Sigmoid colon (tissue), 7 donors: ENCODE data around the gene KIF19. TPM values are rescaled to one million over a fixed set of nuclear protein-coding genes. Genes with fewer than 3 reads are reported as not detected.

ENCODE experiments used
- DNase-seq: peaks from one replicate; pipeline ENCODE4 v3.0.0-alpha.2; 2019
- H3K27ac ChIP-seq, 4 donors: fragments of 200-600 bp; sonication (generic); one replicate each; pipeline ENCODE4 v1.5.1; 2016 to 2019; ENCODE audit warnings: mild to moderate bottlenecking in 1 of 4
- H3K27me3 ChIP-seq, 3 donors: fragments of 200-600 bp; sonication (generic); one replicate each; pipeline ENCODE4 v1.5.1; 2019; ENCODE audit warnings: mild to moderate bottlenecking in 1 of 3
- H3K36me3 ChIP-seq, 4 donors: fragments of 200-600 bp; sonication (generic); one replicate each; pipeline ENCODE4 v1.5.1; 2016 to 2019
- H3K4me1 ChIP-seq, 4 donors: fragments of 200-600 bp; sonication (generic); one replicate each; pipeline ENCODE4 v1.5.1; 2017 to 2019
- H3K4me3 ChIP-seq, 4 donors: fragments of 200-600 bp; sonication (generic); one replicate each; pipeline ENCODE4 v1.5.1; 2017 to 2019; ENCODE audit warnings: mild to moderate bottlenecking in 2 of 4, moderate library complexity in 1 of 4
- H3K9me3 ChIP-seq, 4 donors: fragments of 200-600 bp in 3 of 4; sonication (generic) in 3 of 4; one replicate each; pipeline versions ENCODE4 v1.5.1 to v1.6.1; 2013 to 2019
- EP300 ChIP-seq, 4 donors: sonication (generic); formaldehyde crosslinking; IDR thresholded peaks; one replicate each; pipeline ENCODE4 v1.6.1; 2017; ENCODE audit warnings: antibody characterized with exemption in 4 of 4
- POLR2A ChIP-seq, 2 donors: fragments of 450-650 bp; IDR thresholded peaks; one replicate each; pipeline ENCODE4 v1.6.1; 2016; ENCODE audit warnings: antibody characterized with exemption in 2 of 2, mild to moderate bottlenecking in 2 of 2, moderate library complexity in 2 of 2
- POLR2AphosphoS5 ChIP-seq, 4 donors: sonication (generic); formaldehyde crosslinking; IDR thresholded peaks; one replicate each; pipeline ENCODE4 v1.6.1; 2017; ENCODE audit warnings: antibody characterized with exemption in 4 of 4
- WGBS, 2 donors: extraction: QIAGEN DNeasy Blood & Tissue Kit; methylation state at CpG; one replicate each; pipeline ENCODE4 v1.1.7; 2013; 5-methylcytosine and 5-hydroxymethylcytosine counted together
- intact Hi-C: fragments of 100-400 bp; cut with DNase I; formaldehyde crosslinking; loops from one replicate; pipeline ENCODE4 v1.15.1; 2023
- polyA plus RNA-seq, 3 donors: library from polyadenylated mRNA; stranded (reverse); fragments of 200-250 nt; gene quantifications; one replicate each; pipeline ENCODE4 v1.2.3, GENCODE V29; 2013
- total RNA-seq, 4 donors: library from RNA; depleted of rRNA; stranded (reverse); fragments of >200 nt; gene quantifications; one replicate each; pipeline ENCODE4 v1.1.0, GENCODE V29; 2016
- TF ChIP-seq, protein P1 (sequence below), 4 experiments: fragments of 450-650 bp in 3 of 4; fragments of 200-600 bp in 1 of 4; IDR thresholded peaks; one replicate each; pipeline ENCODE4 v1.5.1; 2016 to 2019; ENCODE audit warnings: antibody characterized with exemption in 4 of 4, mild to moderate bottlenecking in 3 of 4, moderate library complexity in 2 of 4
- donor health status: healthy with polysubstance abuse.
- donor health status: Bipolar disorder and iron deficiency.
- donor health status: healthy.

Gene KIF19
- total and polyA plus RNA-seq, 7 donors: 0.36 to 3.3 (median 0.80) TPM; not detected in 1

DNA sequence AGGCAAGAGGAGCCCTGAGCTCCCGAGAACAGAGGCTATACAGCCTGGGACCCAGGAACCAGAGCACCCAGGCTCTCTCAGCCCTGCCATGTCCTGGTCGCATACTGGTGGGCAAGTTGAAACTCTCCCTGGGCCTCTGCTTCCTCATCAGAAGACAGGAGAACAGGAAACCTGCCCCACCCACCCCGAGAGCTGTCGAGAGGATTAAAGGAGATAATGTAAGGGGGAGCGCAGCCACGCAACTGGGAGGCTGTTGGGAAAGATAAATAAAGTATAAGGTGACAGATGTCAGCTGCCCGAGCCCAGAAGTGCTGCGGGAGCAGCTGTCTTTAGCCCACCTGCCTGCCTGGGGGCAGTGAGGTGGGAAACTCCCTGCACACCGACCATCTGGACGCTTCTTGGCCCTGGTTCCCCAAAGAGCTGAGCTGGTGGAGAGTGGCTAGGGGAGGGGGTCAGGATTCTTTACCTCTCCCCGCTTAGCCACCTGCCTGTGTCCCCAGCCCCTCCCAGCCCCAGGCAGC is 6.8 kb downstream of the KIF19 start:
- intact Hi-C loops: no loop called here
- WGBS, 2 donors: 14 to 26% methylated on average over 11 of the region's 11 CpGs
- no peaks in the 10 kb centered on the region for H3K36me3 ChIP-seq
- H3K4me1 ChIP-seq: no peaks in the 10 kb centered on the region
- peaks cover 0 to 27% (median 10%) of the 10 kb centered on the region in 3 donors for H3K27me3 ChIP-seq
- H3K4me3 ChIP-seq: no peak overlapping the region
- no peak for TF ChIP-seq POLR2AphosphoS5 (IDR thresholded peaks at IDR 0.05)
- TF ChIP-seq POLR2A (IDR thresholded peaks at IDR 0.05): no peak
- TF ChIP-seq EP300 (IDR thresholded peaks at IDR 0.05): no peak
- TF ChIP-seq, protein P1, sequence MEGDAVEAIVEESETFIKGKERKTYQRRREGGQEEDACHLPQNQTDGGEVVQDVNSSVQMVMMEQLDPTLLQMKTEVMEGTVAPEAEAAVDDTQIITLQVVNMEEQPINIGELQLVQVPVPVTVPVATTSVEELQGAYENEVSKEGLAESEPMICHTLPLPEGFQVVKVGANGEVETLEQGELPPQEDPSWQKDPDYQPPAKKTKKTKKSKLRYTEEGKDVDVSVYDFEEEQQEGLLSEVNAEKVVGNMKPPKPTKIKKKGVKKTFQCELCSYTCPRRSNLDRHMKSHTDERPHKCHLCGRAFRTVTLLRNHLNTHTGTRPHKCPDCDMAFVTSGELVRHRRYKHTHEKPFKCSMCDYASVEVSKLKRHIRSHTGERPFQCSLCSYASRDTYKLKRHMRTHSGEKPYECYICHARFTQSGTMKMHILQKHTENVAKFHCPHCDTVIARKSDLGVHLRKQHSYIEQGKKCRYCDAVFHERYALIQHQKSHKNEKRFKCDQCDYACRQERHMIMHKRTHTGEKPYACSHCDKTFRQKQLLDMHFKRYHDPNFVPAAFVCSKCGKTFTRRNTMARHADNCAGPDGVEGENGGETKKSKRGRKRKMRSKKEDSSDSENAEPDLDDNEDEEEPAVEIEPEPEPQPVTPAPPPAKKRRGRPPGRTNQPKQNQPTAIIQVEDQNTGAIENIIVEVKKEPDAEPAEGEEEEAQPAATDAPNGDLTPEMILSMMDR (IDR thresholded peaks at IDR 0.05): no peak
- no peak overlapping the region for H3K27ac ChIP-seq
- no peak for DNase-seq
- peaks cover 0 to 2% (median 0%) of the 10 kb centered on the region in 4 donors for H3K9me3 ChIP-seq

DNA sequence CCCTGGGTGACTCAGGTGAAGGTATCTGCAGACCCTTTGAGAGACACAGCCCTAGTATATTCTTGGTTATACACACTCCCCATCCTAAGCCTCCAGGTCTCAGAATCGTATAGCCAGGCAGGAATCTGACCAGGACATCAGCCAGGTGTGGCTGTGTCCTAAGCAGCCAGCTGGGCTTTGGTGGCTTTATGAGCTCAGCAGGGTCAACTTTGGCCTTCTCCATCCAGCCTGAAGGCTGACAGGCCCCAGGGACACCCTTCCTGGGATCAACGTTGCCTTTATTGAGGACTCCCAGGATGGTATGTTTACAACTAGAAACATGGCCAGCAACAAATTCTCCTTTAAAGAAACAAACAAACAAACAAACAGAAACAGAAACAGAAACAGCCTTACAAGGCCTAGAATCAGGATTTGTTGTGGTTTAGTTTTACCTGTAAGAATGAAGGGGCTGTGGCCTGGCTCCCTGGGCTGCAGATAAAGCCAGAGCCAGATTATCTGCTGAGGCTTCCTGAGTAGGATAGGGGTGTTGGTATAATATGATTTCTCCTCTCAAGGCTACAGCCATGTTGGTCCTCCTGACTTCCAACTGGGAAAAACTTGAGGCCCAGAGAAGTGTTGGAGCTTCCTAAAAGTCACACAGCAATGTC is 8.5 kb downstream of the KIF19 start:
- H3K27ac ChIP-seq: no peak overlapping the region
- intact Hi-C loops: no loop called here
- H3K4me1 ChIP-seq: no peaks in the 10 kb centered on the region
- no peak for DNase-seq
- H3K4me3 ChIP-seq: no peak overlapping the region
- H3K27me3 ChIP-seq: peaks cover 0 to 33% (median 0%) of the 10 kb centered on the region in 3 donors
- H3K36me3 ChIP-seq: no peaks in the 10 kb centered on the region
- WGBS, 2 donors: 76 to 81% methylated on average over 2 of the region's 2 CpGs
- TF ChIP-seq, protein P1 (IDR thresholded peaks at IDR 0.05): no peak
- TF ChIP-seq EP300 (IDR thresholded peaks at IDR 0.05) (no peak), POLR2AphosphoS5 (IDR thresholded peaks at IDR 0.05) (no peak), POLR2A (IDR thresholded peaks at IDR 0.05) (no peak)
- peaks cover 0 to 2% (median 0%) of the 10 kb centered on the region in 4 donors for H3K9me3 ChIP-seq

DNA sequence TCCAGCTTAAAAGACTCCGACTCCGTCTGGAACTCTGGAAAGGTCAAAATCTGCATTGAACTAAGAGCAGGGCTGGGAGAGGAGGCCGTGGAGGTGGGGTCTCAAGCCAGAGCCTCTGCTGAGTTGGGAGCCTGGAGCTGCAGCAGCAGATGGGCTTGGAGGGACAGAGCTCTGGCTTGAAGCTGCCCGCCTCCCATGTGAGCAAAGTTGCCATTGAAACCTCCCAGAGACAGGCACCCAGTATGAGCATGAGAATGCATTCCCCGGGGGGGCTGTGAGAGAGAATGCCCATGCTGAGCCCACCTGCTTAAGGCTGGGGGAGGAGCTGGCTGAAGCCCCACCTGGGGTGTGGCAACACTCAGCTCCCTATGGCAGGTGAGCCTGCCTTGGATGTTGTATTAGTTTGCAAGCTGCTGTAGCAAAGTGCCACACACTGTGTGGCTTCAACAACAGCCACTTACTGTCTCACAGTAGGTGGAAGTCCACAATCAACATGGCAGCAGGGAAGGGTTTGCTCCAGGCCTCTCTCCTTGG is 9.6 kb downstream of the KIF19 start:
- Histone ChIP-seq H3K4me3 (no peak overlapping the region), H3K27me3 (peaks cover 0 to 38% (median 0%) of the 10 kb centered on the region in 3 donors), H3K27ac (no peak overlapping the region), H3K36me3 (no peaks in the 10 kb centered on the region), H3K9me3 (peaks cover 0 to 2% (median 0%) of the 10 kb centered on the region in 4 donors), H3K4me1 (no peaks in the 10 kb centered on the region)
- WGBS, 2 donors: 85 to 88% methylated on average over 5 of the region's 5 CpGs
- no peak for DNase-seq
- intact Hi-C loops: no loop called here
- TF ChIP-seq EP300 (IDR thresholded peaks at IDR 0.05): no peak
- TF ChIP-seq POLR2A (IDR thresholded peaks at IDR 0.05): no peak
- no peak for TF ChIP-seq POLR2AphosphoS5 (IDR thresholded peaks at IDR 0.05)
- TF ChIP-seq, protein P1 (IDR thresholded peaks at IDR 0.05): no peak

GRCh38 chr17:74336307-74336706 is 10.3 kb downstream of the KIF19 start:
- H3K36me3 ChIP-seq: no peaks in the 10 kb centered on the region
- intact Hi-C loops: no loop called here
- no peak overlapping the region for H3K27ac ChIP-seq
- H3K27me3 ChIP-seq: peaks cover 0 to 34% (median 0%) of the 10 kb centered on the region in 3 donors
- TF ChIP-seq POLR2AphosphoS5 (IDR thresholded peaks at IDR 0.05) (no peak), EP300 (IDR thresholded peaks at IDR 0.05) (no peak), POLR2A (IDR thresholded peaks at IDR 0.05) (no peak)
- TF ChIP-seq, protein P1 (IDR thresholded peaks at IDR 0.05): no peak
- H3K9me3 ChIP-seq: peaks cover 0 to 2% (median 0%) of the 10 kb centered on the region in 4 donors
- 74 to 78% methylated on average over 7 of the region's 7 CpGs for WGBS, 2 donors
- no peak overlapping the region for H3K4me3 ChIP-seq
- no peaks in the 10 kb centered on the region for H3K4me1 ChIP-seq
- DNase-seq: no peak
